GM18858 (cell line): ENCODE data around the gene FGFR2.

Experiments used
- ATAC-seq: cut with Tn5 transposase; IDR thresholded peaks from one replicate; pipeline ENCODE4 v1.9.1; 2021; ENCODE audit not compliant: unreplicated experiment

The FGFR2 gene

GRCh38 chr10:121592155-121592890 is 5.9 kb downstream of the FGFR2 start:
- ATAC-seq, result no peak

GRCh38 chr10:121591186-121591585 is 7.1 kb downstream of the FGFR2 start:
- ATAC-seq, result no peak

- ATAC-seq, result no peak
Measured at GRCh38 chr10:121590772-121591171, 7.5 kb downstream of the FGFR2 start.

GRCh38 chr10:121589553-121589952 is 8.7 kb downstream of the FGFR2 start:
- ATAC-seq, result no peak

GRCh38 chr10:121583857-121584256 is 14.4 kb downstream of the FGFR2 start:
- ATAC-seq, result no peak

GRCh38 chr10:121583258-121583657 is 15.0 kb downstream of the FGFR2 start:
- no peak for ATAC-seq

DNA sequence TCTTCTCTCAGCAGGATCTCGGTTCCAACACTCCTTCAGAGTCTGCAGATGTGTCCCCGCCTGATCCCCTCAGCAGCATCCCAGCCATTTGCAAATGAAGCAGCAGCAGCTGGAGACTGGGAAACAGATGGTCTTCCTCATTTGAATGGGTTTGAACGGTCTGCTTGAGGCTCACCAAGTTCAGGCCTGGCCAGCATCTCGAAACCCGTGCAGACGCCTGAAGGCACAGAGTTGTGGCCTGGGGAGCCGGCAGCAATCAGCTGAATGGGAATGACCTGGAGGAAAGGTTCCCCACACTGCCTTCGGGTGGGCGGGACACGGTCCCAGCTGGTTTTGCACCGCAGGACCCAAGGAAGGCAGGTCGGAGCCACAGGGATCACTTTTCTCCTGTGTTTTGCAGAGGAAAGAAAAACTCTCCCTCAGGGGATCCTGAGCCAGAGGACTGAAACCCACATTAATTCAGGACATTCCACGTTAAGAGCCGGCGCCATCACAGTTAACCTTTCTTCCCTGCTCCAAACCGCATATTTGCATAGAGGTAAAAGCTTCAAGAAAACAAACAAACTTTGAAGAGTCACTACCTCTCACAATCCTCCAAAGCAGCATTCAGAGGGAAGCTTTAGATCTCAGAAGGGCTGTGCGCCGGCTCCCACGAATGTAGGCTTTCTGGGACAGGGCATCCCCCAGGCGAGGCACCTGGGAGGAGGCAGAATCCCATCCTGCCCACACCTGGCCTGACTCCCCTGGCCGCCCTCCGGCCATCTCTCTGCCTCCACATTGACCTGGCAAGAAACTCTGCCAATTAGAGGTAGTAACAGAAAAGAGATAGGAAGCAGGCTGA is 17.7 kb downstream of the FGFR2 start:
- no peak for ATAC-seq

- no peak for ATAC-seq
Measured at GRCh38 chr10:121579656-121580055, 18.6 kb downstream of the FGFR2 start.

- no peak for ATAC-seq
Measured at GRCh38 chr10:121578965-121579364, 19.3 kb downstream of the FGFR2 start.

DNA sequence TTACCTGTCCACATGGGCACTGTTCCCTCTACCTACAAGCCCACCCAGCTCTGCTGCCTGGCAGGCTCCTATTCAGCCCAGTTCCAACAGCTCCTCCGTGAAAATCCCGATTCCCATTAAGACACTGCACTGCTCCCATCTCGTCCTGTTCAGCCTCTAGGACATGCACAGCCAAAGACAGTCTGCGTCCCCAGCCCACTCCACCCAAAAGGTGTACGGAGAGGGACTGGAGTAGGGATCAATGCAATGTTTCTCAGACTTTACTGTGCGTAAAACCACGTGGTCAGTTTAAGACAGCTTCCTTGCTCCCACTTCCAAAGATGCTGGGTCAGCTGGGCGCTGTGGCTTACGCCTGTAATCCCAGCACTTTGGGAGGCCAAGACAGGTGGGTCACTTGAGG is 19.9 kb downstream of the FGFR2 start:
- no peak for ATAC-seq

GRCh38 chr10:121577568-121577967 is 20.7 kb downstream of the FGFR2 start:
- no peak for ATAC-seq

GRCh38 chr10:121576139-121576538 is 22.1 kb downstream of the FGFR2 start:
- no peak for ATAC-seq

GRCh38 chr10:121574519-121575166 is 23.6 kb downstream of the FGFR2 start:
- ATAC-seq, result no peak

- ATAC-seq, result no peak
Measured at GRCh38 chr10:121573538-121573941, 24.7 kb downstream of the FGFR2 start.

GRCh38 chr10:121572859-121573537 is 25.2 kb downstream of the FGFR2 start:
- ATAC-seq, result no peak

GRCh38 chr10:121570315-121570714 is 27.9 kb downstream of the FGFR2 start:
- no peak for ATAC-seq

DNA sequence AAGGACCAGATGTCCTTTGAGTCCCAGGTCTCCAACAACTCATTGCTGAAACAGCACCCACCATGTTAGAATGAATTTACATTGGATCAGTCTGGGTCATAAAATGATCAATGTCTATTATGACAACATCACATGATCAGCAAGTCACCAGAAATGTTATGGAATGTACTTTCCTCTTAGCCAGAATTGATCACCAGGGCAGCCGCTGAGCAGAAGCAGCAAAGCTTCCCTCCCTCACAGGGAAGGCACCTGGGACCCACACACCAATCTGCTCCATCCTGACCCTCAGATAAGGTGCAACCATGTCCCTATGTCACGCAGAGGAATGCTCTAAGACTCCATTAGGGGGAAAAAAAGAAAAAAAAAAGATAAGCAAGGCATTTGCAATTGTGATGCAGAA is 30.0 kb downstream of the FGFR2 start:
- no peak for ATAC-seq

GRCh38 chr10:121567569-121567968 is 30.7 kb downstream of the FGFR2 start:
- ATAC-seq, result no peak

- no peak for ATAC-seq
Measured at GRCh38 chr10:121566755-121567154, 31.5 kb downstream of the FGFR2 start.

DNA sequence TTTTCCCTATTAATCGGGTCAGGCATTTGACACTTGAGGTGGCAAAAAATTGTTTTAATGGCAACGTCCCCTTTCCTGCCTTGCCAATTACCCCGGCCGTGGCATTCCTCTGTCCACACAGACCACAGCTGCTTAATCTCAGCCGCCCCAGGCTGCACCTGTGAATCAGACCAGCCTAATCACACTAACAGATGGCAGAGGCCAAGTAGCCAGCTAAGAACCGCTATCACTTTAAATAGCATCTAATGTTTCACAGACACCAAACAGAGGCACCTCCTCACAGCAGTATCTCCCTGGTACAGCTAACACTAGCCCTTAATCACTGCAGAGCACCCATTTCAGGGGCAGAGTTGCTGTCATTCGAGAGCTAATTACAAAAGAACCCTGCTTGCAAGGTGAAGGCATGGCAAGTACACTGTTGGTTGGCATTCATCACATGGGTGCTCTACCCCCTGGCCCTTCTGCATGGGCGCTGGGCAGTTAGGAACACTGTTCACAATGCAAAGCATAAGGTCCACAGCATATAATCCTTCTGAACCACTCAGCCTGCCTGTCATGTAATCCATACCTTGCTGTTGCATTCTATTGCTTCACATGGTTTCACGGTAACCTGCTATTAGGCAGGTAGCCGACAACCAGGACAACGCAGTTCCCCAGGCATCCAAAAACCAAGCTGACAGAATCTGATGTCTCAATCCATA is 38.8 kb downstream of the FGFR2 start:
- no peak for ATAC-seq

- no peak for ATAC-seq
Measured at GRCh38 chr10:121558238-121558637, 40.0 kb downstream of the FGFR2 start.
